Measurements from ENCODE around the gene ZNF18.

DNA sequence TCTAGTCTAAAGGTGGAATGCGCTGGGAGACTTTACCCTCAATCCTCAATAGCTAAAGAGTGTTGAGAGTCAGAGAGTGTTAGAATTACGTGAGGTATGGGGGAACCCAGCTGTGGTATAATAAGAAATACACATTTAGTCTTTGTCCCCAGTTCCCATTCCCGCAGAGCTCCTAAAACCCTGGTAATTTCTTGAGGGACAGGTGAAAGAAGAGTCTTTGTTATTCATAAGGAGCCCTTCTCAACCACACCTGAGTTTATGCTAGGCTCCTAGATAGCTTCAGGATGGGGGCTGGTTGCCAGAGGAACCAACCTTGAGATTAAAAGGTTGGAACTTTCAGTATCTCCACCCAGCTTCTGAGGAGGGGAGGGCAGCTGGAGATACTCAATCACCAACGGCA, 5.8 kb downstream of the ZNF18 start:
- TF ChIP-seq, protein P1, sequence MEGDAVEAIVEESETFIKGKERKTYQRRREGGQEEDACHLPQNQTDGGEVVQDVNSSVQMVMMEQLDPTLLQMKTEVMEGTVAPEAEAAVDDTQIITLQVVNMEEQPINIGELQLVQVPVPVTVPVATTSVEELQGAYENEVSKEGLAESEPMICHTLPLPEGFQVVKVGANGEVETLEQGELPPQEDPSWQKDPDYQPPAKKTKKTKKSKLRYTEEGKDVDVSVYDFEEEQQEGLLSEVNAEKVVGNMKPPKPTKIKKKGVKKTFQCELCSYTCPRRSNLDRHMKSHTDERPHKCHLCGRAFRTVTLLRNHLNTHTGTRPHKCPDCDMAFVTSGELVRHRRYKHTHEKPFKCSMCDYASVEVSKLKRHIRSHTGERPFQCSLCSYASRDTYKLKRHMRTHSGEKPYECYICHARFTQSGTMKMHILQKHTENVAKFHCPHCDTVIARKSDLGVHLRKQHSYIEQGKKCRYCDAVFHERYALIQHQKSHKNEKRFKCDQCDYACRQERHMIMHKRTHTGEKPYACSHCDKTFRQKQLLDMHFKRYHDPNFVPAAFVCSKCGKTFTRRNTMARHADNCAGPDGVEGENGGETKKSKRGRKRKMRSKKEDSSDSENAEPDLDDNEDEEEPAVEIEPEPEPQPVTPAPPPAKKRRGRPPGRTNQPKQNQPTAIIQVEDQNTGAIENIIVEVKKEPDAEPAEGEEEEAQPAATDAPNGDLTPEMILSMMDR (conservative IDR thresholded peaks at IDR 0.05 in 1 of 2, IDR thresholded peaks at IDR 0.05 in 1 of 2; ENCODE audit: extremely low read depth in 1 of 2, insufficient read depth in 1 of 2, low read depth in 1 of 2, low read length in 2 of 2) = no peak
- TF ChIP-seq EZH2 (IDR thresholded peaks at IDR 0.05; ENCODE audit: borderline replicate concordance, low read length) = no peak
